GM12801 (cell line): ENCODE data around the gene FRK.

Experiments
- TF ChIP-seq, protein P1 (sequence below): IDR thresholded peaks from one replicate; pipeline ENCODE4 v1.5.1; 2011; ENCODE audit warnings: control low read depth; ENCODE audit not compliant: insufficient read length; ENCODE audit errors: extremely low read depth

Gene FRK

DNA sequence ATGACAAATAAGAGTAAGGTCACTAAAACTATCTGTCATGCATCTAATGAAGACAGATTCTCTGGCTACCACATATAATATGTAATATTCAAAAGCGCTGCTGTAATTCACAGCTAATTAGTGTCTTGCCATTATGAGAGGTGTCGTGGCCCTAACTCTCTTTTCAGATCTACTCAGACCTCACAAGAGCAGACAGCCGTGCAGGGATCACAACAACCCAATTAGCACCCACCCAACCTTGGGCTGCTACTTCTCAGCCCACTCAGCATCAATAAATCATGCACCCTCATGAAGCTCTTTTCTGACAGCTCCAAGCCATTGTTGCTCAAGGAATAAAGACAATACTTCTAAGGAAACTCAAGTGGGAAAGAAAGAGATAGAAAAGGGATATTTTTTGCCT, 61.5 kb downstream of the FRK start:
- TF ChIP-seq, protein P1, sequence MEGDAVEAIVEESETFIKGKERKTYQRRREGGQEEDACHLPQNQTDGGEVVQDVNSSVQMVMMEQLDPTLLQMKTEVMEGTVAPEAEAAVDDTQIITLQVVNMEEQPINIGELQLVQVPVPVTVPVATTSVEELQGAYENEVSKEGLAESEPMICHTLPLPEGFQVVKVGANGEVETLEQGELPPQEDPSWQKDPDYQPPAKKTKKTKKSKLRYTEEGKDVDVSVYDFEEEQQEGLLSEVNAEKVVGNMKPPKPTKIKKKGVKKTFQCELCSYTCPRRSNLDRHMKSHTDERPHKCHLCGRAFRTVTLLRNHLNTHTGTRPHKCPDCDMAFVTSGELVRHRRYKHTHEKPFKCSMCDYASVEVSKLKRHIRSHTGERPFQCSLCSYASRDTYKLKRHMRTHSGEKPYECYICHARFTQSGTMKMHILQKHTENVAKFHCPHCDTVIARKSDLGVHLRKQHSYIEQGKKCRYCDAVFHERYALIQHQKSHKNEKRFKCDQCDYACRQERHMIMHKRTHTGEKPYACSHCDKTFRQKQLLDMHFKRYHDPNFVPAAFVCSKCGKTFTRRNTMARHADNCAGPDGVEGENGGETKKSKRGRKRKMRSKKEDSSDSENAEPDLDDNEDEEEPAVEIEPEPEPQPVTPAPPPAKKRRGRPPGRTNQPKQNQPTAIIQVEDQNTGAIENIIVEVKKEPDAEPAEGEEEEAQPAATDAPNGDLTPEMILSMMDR: no peak

DNA sequence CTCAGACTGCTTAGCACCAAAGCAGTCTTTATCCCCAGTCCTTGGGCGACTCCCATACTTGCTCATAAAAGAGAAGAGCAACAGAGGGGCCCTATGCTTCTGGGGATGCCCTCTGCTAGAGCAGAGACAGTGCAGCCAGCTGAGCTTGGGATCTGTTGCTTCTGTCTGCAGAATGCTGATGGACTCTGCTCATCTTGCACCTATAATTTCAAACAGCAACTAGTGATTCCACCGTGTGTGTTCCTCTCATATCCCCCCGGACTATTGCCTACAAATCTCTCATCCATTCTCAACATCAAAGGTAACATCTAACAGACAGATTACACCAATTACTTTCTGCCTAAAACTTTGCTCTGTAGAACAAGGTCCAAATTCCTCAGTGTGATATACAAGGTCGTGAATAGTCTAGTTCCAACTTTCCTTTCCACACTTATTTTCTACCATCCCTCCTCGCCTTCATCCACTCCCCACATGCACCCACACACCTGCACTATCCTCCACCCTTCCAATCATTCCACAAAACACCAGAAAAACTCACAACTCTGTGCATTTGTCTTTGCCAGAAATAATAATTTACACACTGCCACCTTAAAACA, 62.6 kb downstream of the FRK start:
- TF ChIP-seq, protein P1: no peak

- TF ChIP-seq, protein P1: no peak
Observed at GRCh38 chr6:115986026-115986425, 74.7 kb downstream of the FRK start.

DNA sequence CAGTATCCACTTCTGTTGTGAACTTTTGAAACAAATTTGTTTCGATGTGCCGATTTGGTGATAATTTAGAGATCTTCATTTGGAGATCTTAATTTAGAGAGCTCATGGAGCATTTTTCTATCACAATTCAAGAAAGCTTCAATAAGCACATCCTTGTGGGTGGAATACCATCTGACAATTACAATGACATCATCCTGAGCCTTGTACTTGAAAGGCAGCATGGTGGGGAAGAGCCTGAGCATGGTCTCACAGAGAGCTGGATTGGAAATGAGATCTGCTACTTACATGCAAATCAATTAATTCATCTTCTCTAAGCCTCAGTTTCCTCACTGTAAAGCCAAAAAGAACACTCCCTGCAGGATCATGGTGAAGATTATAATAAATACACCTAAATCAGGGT, 75.9 kb downstream of the FRK start:
- TF ChIP-seq, protein P1: no peak

- TF ChIP-seq, protein P1: no peak
Observed at GRCh38 chr6:115983998-115984397, 76.7 kb downstream of the FRK start.

DNA sequence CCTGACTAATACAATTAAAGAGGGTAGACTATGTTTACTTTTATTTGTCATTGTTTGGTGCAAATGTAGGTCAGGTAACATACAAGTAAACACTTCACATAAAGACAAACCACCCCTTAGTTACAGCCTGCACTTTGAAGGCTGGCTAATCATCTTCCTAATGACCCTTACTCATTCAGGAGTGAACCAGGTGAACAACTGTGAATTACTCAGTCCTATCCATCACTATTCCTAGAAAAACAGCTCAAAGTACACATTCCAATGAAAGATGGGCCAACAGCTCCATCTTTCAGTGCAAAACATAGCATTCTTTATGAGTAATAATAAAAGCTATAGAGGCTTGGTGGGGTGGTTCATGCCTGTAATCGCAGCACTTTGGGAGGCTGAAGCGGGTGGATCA, 78.2 kb downstream of the FRK start:
- TF ChIP-seq, protein P1: no peak

DNA sequence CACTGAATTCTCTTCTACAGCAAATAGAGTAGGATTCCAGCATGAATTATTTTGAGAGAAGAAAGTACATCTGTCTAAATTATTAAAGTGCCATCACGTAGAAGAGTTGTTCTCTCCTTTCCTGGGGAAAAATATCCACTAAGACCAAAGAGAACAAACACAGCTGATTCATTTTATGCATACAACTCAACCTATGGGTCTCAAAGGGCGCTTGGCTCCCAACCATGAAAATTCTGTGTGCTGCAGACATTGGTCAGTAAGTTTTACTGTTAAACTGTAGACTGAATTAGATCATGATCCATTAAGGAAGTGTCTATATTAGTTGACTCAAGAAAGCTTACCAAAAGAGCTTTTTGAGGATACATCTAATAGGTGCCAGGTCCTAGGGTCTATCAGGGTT, 83.5 kb downstream of the FRK start:
- TF ChIP-seq, protein P1: no peak
